IPS-18c (cell line): ENCODE results near the gene NOXO1.
"Not testable (repeated sequence)": the region's sequence is repeated elsewhere in the genome, so short reads cannot be mapped to it uniquely, and the experiment has no call there.

Source experiments
- H3K4me3 ChIP-seq: 2 replicates; pipeline ENCODE4 v1.7.0; 2013; ENCODE audit warnings: low read depth, mild to moderate bottlenecking, low read length, moderate library complexity; ENCODE audit not compliant: insufficient read depth
- H3K9me3 ChIP-seq: one replicate; pipeline ENCODE4 v1.6.1; 2013; ENCODE audit warnings: mild to moderate bottlenecking, low read length, moderate library complexity; ENCODE audit not compliant: control insufficient read depth, insufficient read depth

NOXO1 gene

DNA sequence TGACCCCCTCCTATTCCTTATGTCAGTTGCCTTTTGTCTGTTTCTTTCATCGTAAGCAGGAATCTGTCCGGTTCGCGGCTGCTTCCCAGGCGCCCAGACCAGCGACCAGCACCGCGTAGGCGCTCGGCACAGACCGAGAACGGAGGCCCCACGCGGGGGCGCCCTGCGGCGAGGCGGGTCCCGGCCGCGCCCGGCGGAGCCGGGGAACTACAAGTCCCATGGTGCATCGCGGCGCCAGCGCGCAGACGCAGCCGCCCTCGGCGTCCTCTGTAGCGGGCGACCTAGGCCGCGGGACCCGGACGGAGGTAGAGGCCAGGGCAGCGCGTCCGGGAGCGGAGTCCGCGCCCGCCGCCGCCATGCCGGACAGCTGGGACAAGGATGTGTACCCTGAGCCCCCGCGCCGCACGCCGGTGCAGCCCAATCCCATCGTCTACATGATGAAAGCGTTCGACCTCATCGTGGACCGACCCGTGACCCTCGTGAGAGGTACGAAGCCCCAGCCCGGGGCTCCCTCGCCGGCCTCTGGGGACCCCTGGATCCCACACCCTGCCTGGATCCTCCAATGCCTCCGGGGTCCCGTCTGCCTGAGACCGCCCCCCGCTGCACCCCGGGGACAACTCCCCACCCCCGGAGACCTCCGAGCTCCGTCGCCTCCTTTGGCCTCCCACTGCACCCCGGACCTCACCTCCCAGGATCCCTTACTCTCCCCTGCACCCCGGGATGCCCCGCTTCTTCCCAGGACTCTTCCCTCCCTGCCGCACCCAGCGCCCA lies 21.8 kb downstream of the NOXO1 start, which contains the start of gene NDUFB10:
Gene NDUFB10, plus strand, starts transcription at position 270 of the 771 bp plus-strand sequence. Its CDS starts 87 bp downstream, at position 357.
- H3K4me3 ChIP-seq, result peak within 1 kb of the TSS; percentile 84
- H3K9me3 ChIP-seq, result peaks cover 2% of the 10 kb centered on the region

GRCh38 chr16:1958715-1959268 lies 22.5 kb downstream of the NOXO1 start:
- Histone ChIP-seq H3K9me3 (peaks cover 2% of the 10 kb centered on the region), H3K4me3 (peak overlapping the region; percentile 84)

- not testable (repeated sequence) for H3K4me3 ChIP-seq
Observed at GRCh38 chr16:1958143-1958491, 23.2 kb downstream of the NOXO1 start.

GRCh38 chr16:1957434-1958142 lies 23.7 kb downstream of the NOXO1 start:
- H3K4me3 ChIP-seq, H3K9me3 ChIP-seq: not testable (repeated sequence)

More at GRCh38 chr16:1958143-1958491, 23.2 kb downstream of the NOXO1 start:
- H3K9me3 ChIP-seq, result not testable (repeated sequence)

DNA sequence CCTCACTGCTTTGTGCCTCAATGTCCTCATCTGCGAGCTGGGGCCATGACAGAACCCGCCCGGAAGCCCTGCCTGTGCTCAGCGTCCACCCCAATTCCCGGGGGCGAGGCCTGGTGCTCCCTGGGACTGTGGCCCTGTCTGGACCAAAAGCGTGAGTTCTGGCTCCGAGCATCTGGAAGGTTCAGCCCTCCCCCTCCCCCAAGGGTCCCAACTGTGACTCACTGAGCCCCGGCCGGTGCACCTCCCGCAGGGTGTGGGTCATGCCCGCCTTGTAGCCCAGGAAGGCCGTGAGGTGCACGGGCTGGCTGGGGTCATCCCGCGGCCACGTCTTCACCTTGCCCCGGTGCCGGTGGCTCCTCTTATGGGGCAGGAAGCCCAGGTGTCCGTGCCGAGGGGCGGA lies 27.5 kb downstream of the NOXO1 start:
- Histone ChIP-seq H3K9me3 (no peaks in the 10 kb centered on the region), H3K4me3 (no peak overlapping the region)

DNA sequence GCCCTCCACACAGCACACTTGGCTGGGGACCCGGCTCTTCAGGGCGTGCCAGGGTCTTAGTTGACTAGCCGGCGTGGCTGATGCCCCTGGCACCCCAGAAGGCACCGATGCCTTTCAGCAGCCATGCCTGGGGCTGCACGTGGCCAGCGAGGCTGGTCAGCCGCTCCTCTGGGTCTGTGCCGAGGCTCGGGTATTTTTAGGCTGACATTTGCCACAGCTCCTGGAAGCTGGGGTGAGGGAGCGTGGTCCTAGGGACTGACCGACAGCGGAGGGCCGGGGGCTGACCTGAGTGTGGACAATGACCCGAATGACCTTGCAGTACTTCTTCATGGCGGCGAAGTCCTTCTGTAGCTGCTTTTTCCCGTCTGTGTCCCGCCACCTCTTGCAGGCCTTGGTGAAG lies 30.7 kb downstream of the NOXO1 start:
- no peak overlapping the region for H3K4me3 ChIP-seq
- H3K9me3 ChIP-seq, result no peaks in the 10 kb centered on the region

DNA sequence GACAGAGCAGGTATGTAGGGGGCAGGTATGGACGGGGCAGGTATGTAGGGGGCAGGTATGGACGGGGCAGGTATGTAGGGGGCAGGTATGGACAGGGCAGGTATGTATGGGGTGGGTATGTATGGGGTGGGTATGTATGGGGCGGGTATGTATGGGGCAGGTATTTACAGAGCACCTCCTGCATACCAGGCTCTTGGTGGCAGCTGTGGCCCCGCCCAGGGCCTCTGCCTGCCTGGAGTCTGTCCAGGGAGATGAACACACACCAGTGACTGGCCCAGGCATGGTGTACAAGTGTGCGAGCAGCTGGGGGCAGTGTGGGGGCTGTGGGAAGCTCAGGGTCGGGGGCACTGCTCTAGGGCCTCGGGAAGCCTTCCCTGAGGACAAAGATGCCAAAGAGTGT lies 31.2 kb downstream of the NOXO1 start:
- Histone ChIP-seq H3K4me3 (no peak overlapping the region), H3K9me3 (no peaks in the 10 kb centered on the region)

DNA sequence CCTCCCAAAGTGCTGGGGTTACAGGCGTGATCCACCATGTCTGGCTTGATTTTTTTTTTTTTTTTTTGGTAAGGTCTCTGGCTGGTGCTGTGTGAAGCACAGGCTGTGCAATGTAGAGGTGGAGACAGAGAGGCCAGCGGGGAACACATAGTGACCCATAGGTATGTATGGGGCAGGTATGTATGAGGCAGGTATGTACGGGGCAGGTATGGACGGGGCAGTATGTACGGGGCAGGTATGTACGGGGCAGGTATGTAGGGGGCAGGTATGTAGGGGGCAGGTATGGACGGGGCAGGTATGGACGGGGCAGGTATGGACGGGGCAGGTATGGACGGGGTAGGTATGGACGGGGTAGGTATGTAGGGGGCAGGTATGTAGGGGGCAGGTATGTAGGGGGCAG lies 31.8 kb downstream of the NOXO1 start:
- H3K9me3 ChIP-seq, result no peaks in the 10 kb centered on the region
- H3K4me3 ChIP-seq, result no peak overlapping the region

- Histone ChIP-seq H3K9me3 (no peaks in the 10 kb centered on the region), H3K4me3 (no peak overlapping the region)
Observed at GRCh38 chr16:1947369-1947670, 33.9 kb downstream of the NOXO1 start.

DNA sequence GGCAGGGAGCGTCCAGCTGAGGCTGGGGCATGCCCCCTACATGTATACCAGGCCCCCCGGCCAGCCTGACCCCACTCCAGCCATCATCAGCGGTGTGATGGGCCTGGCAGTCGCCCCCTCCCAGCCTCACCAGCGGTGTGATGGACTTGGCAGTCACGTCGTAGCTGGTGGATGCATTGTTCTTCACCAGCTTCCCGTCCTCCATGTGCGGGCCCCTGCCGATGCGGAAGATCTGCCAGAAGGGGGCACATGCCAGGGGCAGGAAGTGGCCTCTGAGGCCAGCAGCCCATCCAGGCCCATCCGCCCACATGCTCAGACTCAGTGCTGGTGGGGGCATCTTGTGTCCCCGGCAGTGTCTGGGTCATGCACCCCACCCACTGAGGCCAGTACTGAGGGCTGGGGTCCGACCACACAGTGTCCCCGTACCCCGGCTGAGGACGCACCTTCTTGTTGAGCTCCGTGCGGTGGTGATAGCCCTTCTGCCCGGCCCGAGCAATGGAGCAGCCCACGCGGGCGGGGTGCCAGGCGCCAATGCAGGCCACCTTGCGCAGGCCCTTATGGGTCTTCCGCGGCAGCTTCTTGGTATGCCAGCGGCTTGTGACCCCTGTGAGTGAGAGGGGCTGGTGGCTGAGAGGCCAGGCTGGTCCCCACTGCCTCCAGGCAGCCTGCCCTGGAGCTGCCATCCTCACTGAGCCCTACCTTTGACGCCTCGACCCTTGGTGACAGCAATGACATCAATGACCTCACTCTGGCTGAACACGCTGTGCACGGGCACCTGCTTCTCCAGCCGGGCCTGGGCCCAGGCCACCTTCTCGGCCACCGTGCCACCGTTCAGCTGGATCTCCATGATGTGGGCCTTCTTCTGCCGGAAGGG lies 34.5 kb downstream of the NOXO1 start:
- Histone ChIP-seq H3K4me3 (no peak overlapping the region), H3K9me3 (no peaks in the 10 kb centered on the region)

DNA sequence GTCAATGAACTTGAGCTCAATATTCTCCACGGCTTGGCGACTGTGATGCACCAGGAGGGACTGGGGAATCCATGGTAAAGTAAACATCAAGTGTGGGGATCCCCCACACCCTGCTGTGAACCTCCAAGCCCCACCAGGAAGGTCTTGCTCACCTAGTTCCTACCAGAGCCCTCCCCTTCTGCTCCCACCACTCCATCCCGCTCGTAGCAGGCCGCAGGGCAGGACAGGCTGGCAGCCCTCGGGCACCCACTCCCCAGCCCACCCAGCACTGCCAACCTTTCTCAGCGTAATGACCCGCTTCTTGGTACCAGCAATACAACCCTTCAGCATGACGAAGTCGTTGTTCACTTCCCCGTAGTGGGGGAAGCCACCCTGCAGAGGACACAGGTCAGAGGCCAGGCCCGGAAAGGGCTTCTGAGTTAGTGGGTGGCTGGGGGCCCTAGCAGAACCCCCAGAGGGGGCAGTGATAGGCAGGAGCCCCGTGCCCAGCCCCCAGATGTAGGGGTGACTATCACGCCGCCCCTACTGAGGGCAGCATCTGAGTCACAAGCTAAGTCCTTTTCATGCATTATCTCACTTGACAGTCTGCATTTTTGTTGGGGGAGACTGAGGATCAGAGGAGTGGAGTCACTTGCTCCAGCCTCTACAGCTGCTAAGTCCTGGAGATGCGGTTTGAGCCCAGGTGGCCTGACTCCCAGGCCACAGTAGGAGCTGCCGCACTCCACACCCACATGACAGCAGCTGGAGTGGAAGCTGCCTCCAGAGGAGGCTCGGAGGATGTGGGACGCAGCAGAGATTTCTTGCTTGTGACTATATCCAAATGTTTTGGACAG lies 35.5 kb downstream of the NOXO1 start:
- H3K4me3 ChIP-seq, result no peak overlapping the region
- no peaks in the 10 kb centered on the region for H3K9me3 ChIP-seq

DNA sequence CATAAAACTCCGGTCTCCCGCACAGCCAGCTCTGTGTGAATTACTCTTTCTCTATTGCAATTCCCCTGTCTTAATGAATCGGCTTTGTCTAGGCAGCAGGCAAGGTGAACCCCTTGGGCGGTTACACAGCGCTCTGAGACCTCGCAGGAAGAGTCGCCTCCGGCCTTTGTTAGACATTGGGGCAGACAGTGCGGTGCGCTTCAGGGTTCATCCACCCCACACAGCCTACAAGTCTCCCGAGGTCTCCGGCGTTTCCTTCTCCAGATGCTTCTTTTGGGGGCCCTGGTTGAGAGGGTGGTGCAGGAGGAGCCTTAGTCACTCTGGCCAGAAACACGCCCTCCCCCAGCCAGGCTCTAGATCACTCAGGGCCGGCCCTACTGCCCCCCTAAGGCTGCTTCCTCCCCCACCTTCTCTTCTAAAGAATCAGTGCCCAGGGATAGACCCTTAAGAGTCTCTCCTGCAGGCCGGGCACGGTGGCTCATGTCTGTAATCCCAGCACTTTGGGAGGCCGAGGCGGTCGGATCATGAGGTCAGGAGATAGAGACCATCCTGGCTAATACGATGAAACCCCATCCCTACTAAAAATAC lies 36.6 kb downstream of the NOXO1 start:
- Histone ChIP-seq H3K9me3 (no peaks in the 10 kb centered on the region), H3K4me3 (no peak overlapping the region)

- Histone ChIP-seq H3K4me3 (peak within 1 kb of the TSS; percentile 94), H3K9me3 (no peaks in the 10 kb centered on the region)
Observed at GRCh38 chr16:1942810-1943726, 38.2 kb downstream of the NOXO1 start, which contains the start of gene MSRB1. Gene MSRB1, minus strand, starts transcription at chr16:1943199. Its CDS starts 43 bp downstream, at chr16:1943156.

GRCh38 chr16:1942047-1942809 lies 39.0 kb downstream of the NOXO1 start:
- Histone ChIP-seq H3K9me3 (no peaks in the 10 kb centered on the region), H3K4me3 (peak overlapping the region; percentile 94)
